LNCAP (cell line): ENCODE results near the gene LEKR1.
A peak's percentile ranks its signal among the peaks of the same experiment; 100 is the strongest.

Experiments used
- CTCF ChIP-seq: fragments of 450-650 bp; IDR thresholded peaks from 2 replicates; pipeline ENCODE4 v1.5.1; 2017; ENCODE audit warnings: mild to moderate bottlenecking

The LEKR1 gene

GRCh38 chr3:157079676-157080369 is 253.7 kb downstream of the LEKR1 start:
- no peak for TF ChIP-seq CTCF

- TF ChIP-seq CTCF = peak; percentile 95
These were observed 255.6 kb downstream of the LEKR1 start for GRCh38 chr3:157081626-157082210.

GRCh38 chr3:157082305-157082982 is 256.3 kb downstream of the LEKR1 start:
- no peak for TF ChIP-seq CTCF

GRCh38 chr3:157083824-157084223 is 257.7 kb downstream of the LEKR1 start:
- no peak for TF ChIP-seq CTCF

GRCh38 chr3:157086060-157086750 is 260.1 kb downstream of the LEKR1 start:
- no peak for TF ChIP-seq CTCF

- no peak for TF ChIP-seq CTCF
These were observed 260.6 kb downstream of the LEKR1 start for GRCh38 chr3:157086775-157087174.

- no peak for TF ChIP-seq CTCF
These were observed 261.2 kb downstream of the LEKR1 start for GRCh38 chr3:157087373-157087772.
